ES-I3 (cell line): ENCODE data around the gene TEX38.
"Not testable (repeated sequence)": the region's sequence is repeated elsewhere in the genome, so short reads cannot be mapped to it uniquely, and the experiment has no call there.

Experiments
- H3K36me3 ChIP-seq: 2 replicates; pipeline ENCODE4 v1.6.1; 2013; ENCODE audit warnings: mild to moderate bottlenecking, low read length, control low read depth, moderate library complexity; ENCODE audit not compliant: insufficient read depth
- H3K4me1 ChIP-seq: 2 replicates; pipeline ENCODE4 v1.6.1; 2013; ENCODE audit warnings: mild to moderate bottlenecking, control low read depth, low read length; ENCODE audit not compliant: insufficient read depth
- H3K9ac ChIP-seq: 2 replicates; pipeline ENCODE4 v1.6.1; 2013; ENCODE audit warnings: low read depth, mild to moderate bottlenecking, low read length, moderate library complexity
- H3K9me3 ChIP-seq: 2 replicates; pipeline ENCODE4 v1.6.1; 2013; ENCODE audit warnings: mild to moderate bottlenecking, low read length, moderate library complexity; ENCODE audit not compliant: control insufficient read depth, insufficient read depth

Gene TEX38

DNA sequence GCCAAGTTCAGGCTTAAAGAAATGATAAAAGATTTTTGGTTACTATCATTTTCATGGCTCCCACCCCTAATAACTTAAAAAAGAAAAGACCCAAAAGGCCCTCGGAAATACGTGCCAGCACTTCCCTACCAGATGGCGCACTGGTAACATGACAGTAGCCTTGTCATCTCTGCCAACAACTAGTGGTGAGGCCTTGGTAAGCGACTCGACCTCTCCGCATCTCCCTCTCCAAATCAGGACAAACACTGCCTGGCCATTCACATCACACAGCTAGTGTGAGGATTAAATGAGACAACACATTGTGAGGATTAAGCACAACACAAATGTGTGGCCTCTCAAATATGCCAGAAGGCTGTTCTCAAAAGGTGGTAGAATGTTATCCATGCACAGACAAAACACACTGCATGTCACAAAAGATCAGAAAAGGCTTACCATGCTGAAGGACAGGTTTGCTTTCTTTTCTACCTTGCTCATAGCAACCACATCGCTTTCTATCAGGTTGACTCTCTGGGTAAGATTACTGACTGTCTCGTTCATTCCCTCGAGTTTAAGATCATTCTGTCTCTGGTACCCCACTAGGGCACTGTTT is 16.4 kb downstream of the TEX38 start:
- Histone ChIP-seq H3K9me3 (no peaks in the 10 kb centered on the region), H3K36me3 (peaks cover 39% of the 10 kb centered on the region), H3K4me1 (no peaks in the 10 kb centered on the region), H3K9ac (no peak overlapping the region)

DNA sequence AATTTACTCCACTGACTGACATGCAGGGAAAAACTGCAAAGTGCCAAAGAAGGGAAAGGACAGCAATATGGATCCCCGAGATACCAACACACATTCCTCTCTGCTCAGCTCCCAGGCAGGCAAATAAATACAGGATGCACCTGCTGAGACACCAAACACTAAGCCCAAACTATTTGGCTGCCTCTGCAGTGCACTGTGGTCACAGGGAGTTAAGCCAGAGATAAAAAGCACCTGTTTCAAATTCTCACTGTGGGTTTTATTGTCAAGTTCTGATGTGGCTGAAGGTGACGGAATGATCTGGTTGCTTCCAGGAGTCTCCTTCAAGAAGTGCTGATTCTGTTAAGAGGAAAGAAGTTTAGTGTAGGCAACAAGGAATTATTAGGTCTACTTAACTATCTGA is 17.7 kb downstream of the TEX38 start:
- Histone ChIP-seq H3K4me1 (no peaks in the 10 kb centered on the region), H3K9ac (no peak overlapping the region), H3K36me3 (peaks cover 39% of the 10 kb centered on the region), H3K9me3 (no peaks in the 10 kb centered on the region)

GRCh38 chr1:46689897-46690296 is 18.2 kb downstream of the TEX38 start:
- Histone ChIP-seq H3K9me3 (no peaks in the 10 kb centered on the region), H3K4me1 (no peaks in the 10 kb centered on the region), H3K9ac (no peak overlapping the region), H3K36me3 (peaks cover 34% of the 10 kb centered on the region)

GRCh38 chr1:46690931-46691421 is 19.3 kb downstream of the TEX38 start:
- Histone ChIP-seq H3K9ac (no peak overlapping the region), H3K9me3 (no peaks in the 10 kb centered on the region), H3K36me3 (peaks cover 32% of the 10 kb centered on the region), H3K4me1 (no peaks in the 10 kb centered on the region)

- H3K36me3 ChIP-seq = peaks cover 26% of the 10 kb centered on the region
- H3K9me3 ChIP-seq = no peaks in the 10 kb centered on the region
- no peak overlapping the region for H3K9ac ChIP-seq
- no peaks in the 10 kb centered on the region for H3K4me1 ChIP-seq
Observed at GRCh38 chr1:46691997-46692790, 20.5 kb downstream of the TEX38 start.

GRCh38 chr1:46692811-46693770 is 21.4 kb downstream of the TEX38 start:
- Histone ChIP-seq H3K9ac (no peak overlapping the region), H3K36me3 (peaks cover 19% of the 10 kb centered on the region), H3K9me3 (no peaks in the 10 kb centered on the region), H3K4me1 (no peaks in the 10 kb centered on the region)

DNA sequence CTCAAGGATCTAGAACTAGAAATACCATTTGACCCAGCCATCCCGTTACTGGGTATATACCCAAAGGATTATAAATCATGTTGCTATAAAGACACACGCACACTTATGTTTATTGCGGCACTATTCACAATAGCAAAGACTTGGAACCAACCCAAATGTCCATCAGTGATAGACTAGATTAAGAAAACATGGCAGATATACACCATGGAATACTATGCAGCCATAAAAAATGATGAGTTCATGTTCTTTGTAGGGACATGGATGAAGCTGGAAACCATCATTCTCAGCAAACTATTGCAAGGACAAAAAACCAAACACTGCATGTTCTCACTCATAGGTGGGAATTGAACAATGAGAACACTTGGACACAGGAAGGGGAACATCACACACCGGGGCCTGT is 23.0 kb downstream of the TEX38 start:
- H3K36me3 ChIP-seq = peaks cover 13% of the 10 kb centered on the region
- not testable (repeated sequence) for H3K9ac ChIP-seq, H3K9me3 ChIP-seq, H3K4me1 ChIP-seq

DNA sequence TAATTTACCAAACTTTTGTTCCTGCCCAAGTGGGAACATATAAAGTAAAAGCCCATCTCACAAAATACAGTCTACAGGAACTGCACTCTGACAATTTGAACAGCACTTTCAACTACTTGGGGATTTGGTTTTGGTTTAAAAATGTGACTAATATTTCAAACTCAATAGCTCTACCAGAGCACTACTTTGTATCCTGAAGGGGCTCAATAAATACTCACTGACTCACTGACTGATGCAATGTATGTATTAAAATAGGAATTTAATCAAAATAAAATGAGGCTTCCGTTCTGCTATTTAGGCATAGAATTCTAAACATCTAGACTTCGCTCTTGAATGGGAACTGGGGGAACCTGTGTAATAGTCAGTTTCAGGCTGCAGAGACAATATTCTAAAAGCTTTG is 25.4 kb downstream of the TEX38 start:
- Histone ChIP-seq H3K9me3 (no peaks in the 10 kb centered on the region), H3K9ac (no peak overlapping the region), H3K4me1 (no peaks in the 10 kb centered on the region), H3K36me3 (peaks cover 3% of the 10 kb centered on the region)

GRCh38 chr1:46699666-46700065 is 28.0 kb downstream of the TEX38 start:
- Histone ChIP-seq H3K9me3 (no peaks in the 10 kb centered on the region), H3K36me3 (peaks cover 3% of the 10 kb centered on the region), H3K4me1 (no peaks in the 10 kb centered on the region), H3K9ac (no peak overlapping the region)

DNA sequence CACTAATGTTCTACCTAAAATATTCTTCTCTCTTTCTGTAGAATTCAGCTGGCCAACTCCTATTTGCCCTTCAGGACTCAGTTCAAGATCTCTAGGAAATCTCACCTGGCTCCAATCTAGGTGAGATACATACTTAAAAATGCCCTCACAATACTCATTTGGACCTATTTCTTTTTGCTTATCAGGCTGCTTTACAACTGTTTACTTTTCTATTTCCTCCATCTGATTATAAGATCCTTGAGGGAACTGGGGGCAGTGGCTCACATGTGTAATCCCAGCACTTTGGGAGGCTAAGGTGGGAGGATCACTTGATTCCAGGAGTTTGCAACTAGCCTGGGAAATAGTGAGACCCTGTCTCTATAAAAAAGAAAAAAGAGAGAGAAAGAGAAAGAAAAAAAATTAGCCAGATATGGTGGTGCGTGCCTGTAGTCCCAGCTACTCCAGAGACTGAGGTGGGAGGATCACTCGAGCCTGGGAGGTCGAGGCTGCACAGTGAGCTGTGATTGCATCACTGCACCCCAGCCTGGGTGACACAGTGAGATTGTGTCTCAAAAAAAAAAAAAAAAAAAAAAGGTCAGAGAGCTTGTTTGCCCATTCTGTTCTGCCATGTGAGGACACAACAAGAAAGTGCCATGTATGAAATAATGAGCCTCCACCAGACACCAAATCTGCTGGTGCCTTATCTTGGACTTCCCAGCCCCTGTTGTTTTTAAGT is 32.4 kb downstream of the TEX38 start:
- Histone ChIP-seq H3K36me3 (peaks cover 19% of the 10 kb centered on the region), H3K4me1 (no peaks in the 10 kb centered on the region), H3K9me3 (no peaks in the 10 kb centered on the region), H3K9ac (no peak overlapping the region)

- H3K9ac ChIP-seq = no peak overlapping the region
- no peaks in the 10 kb centered on the region for H3K4me1 ChIP-seq
- H3K36me3 ChIP-seq = peaks cover 19% of the 10 kb centered on the region
- no peaks in the 10 kb centered on the region for H3K9me3 ChIP-seq
Observed at GRCh38 chr1:46705408-46705807, 33.8 kb downstream of the TEX38 start.

DNA sequence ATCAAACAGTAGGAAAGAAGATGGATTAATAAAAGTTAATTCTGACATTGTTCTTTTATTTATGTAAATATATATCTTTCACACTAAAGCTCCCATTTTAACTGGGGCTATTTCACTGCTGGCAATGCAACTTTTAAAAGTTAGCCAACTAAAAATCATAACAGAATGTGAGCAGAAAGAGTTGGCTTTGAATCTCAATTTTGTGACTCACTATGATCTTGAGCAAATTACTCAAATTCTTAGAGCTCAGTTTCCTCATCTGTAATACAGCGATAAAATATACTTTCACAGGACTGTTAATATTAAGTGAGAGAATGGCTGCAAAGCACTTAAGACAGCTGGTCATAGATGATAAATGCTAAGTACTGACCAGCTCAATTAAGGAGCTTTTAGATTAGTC is 36.5 kb downstream of the TEX38 start:
- peaks cover 15% of the 10 kb centered on the region for H3K36me3 ChIP-seq
- H3K9me3 ChIP-seq = no peaks in the 10 kb centered on the region
- H3K4me1 ChIP-seq = no peaks in the 10 kb centered on the region
- H3K9ac ChIP-seq = no peak overlapping the region

DNA sequence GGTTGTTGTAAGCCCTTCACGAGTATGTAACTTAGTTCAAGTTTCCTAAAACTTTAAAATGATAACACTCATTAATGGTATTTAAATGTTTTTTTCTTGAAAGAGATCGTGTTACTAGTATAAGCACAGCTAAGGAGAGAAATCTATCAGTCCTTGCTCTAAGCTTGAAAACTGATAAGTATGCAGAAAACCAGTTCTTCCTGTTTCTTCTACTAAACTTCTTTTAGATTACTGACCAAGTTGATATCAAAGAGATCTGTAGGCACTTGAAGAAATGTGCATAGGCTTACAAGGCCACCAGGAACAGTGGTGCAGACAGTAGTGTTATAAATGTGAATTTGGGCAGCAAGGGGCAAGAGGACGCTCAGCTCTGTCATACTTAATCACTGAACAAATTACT is 43.3 kb downstream of the TEX38 start:
- no peaks in the 10 kb centered on the region for H3K9me3 ChIP-seq
- H3K36me3 ChIP-seq = peaks cover 10% of the 10 kb centered on the region
- H3K9ac ChIP-seq = no peak overlapping the region
- peaks cover 12% of the 10 kb centered on the region; the same call in 1 of the 2 replicates for H3K4me1 ChIP-seq

DNA sequence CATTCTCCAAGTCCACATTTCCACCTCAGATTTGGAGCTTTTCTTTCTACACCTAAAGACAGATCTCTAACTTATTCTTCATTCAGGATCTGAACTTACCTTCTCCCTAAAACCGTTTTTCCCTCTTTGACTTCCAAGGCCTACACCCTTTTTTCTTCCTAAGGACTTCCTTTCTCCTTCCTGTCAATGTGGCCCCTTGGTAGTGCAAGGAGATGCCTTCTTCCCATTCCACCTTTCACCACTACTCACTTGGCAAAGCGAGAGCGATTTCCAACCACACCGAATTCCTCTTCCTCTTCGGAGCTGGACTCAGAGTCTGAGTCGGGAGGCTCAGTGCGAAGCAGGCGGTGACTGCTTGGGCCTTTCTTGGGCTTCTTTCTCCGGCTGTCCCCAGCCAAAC is 46.0 kb downstream of the TEX38 start:
- peaks cover 10% of the 10 kb centered on the region for H3K36me3 ChIP-seq
- H3K4me1 ChIP-seq = peaks cover 12% of the 10 kb centered on the region; the same call in 1 of the 2 replicates
- no peaks in the 10 kb centered on the region for H3K9me3 ChIP-seq
- peak overlapping the region; percentile 65 for H3K9ac ChIP-seq
